ENCODE data around the gene INPP4B.
A peak's percentile ranks its signal among the peaks of the same experiment; 100 is the strongest.

The INPP4B gene

DNA sequence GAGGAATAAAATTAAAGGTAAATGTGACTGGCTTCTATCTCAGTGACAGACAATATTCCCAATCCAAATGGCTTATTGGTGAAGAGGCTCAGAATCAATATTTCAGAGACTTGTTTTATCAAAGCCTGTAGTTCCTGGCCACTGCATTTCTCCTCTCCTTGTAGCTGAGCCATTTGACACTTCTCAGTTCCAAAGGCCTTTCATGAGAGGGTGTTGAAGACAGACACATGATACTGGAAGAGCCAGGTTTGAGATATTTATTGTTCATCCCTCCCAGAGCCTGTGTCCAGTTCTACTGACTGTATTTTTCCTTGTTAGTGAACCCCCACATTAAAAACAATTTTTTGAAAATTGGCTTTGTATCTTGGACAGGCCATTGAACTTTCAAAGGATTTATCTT, 12.9 kb upstream of the INPP4B start:
- H3K9me3 ChIP-seq (ENCODE audit: insufficient read depth, low read length, severe bottlenecking): no peaks in the 10 kb centered on the region
- no peak overlapping the region for H3K27ac ChIP-seq (ENCODE audit: low read length)
- H2AFZ ChIP-seq (ENCODE audit: low read depth, low read length): no peak overlapping the region
- no peaks in the 10 kb centered on the region for H3K27me3 ChIP-seq (ENCODE audit: insufficient read depth, low read length, poor library complexity)
- H3K4me1 ChIP-seq (ENCODE audit: insufficient read depth, low read length): no peaks in the 10 kb centered on the region
- H3K9ac ChIP-seq (ENCODE audit: low read depth, low read length): no peak overlapping the region
- no peak for DNase-seq
- ATAC-seq (ENCODE audit: insufficient read depth, low read depth): no peak
- H4K20me1 ChIP-seq (ENCODE audit: insufficient read depth, low read length): no peaks in the 10 kb centered on the region
- H3K4me2 ChIP-seq (ENCODE audit: insufficient read depth, low read length): no peak overlapping the region
- no peaks in the 10 kb centered on the region for H3K79me2 ChIP-seq (ENCODE audit: insufficient read depth, low read length)
- no peak overlapping the region for H3K4me3 ChIP-seq (ENCODE audit: low read depth in 1 of 2, low read length in 2 of 2)
- no peak for TF ChIP-seq EZH2 (IDR thresholded peaks at IDR 0.05; ENCODE audit: borderline replicate concordance, low read depth, low read length, severe bottlenecking)
- TF ChIP-seq CTCF (IDR thresholded peaks at IDR 0.05; ENCODE audit: borderline replicate concordance, extremely low read depth, low read length, poor library complexity, severe bottlenecking): no peak
- H3K36me3 ChIP-seq (ENCODE audit: insufficient read depth, low read length): no peaks in the 10 kb centered on the region

DNA sequence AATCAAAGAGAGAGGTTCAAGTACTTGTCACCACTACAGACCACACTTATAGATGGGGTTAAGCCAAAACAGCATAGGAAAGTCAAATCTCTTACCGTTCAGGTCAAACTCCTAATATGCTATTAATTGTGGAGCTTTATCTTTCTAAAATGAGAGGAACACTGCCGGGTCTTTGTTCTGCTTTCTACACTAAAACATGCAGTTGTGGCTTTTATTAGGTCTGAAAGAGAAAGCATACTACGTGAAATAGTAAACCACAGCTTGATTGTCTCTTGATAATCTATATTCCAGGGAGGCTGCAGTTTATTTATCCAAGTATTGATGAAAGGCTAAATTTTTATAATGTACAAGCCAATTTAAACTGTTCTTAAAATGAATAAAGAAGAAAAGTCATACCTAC, 12.3 kb upstream of the INPP4B start:
- no peak for TF ChIP-seq EZH2 (IDR thresholded peaks at IDR 0.05; ENCODE audit: borderline replicate concordance, low read depth, low read length, severe bottlenecking)
- TF ChIP-seq CTCF (IDR thresholded peaks at IDR 0.05; ENCODE audit: borderline replicate concordance, extremely low read depth, low read length, poor library complexity, severe bottlenecking): no peak
- Histone ChIP-seq H3K79me2 (ENCODE audit: insufficient read depth, low read length) (no peaks in the 10 kb centered on the region), H3K4me2 (ENCODE audit: insufficient read depth, low read length) (no peak overlapping the region), H3K36me3 (ENCODE audit: insufficient read depth, low read length) (no peaks in the 10 kb centered on the region), H3K9me3 (ENCODE audit: insufficient read depth, low read length, severe bottlenecking) (no peaks in the 10 kb centered on the region), H3K27me3 (ENCODE audit: insufficient read depth, low read length, poor library complexity) (no peaks in the 10 kb centered on the region), H2AFZ (ENCODE audit: low read depth, low read length) (no peak overlapping the region), H3K27ac (ENCODE audit: low read length) (no peak overlapping the region), H3K9ac (ENCODE audit: low read depth, low read length) (no peak overlapping the region), H3K4me3 (ENCODE audit: low read depth in 1 of 2, low read length in 2 of 2) (no peak overlapping the region), H4K20me1 (ENCODE audit: insufficient read depth, low read length) (no peaks in the 10 kb centered on the region), H3K4me1 (ENCODE audit: insufficient read depth, low read length) (no peaks in the 10 kb centered on the region)
- ATAC-seq (ENCODE audit: insufficient read depth, low read depth): no peak
- no peak for DNase-seq

DNA sequence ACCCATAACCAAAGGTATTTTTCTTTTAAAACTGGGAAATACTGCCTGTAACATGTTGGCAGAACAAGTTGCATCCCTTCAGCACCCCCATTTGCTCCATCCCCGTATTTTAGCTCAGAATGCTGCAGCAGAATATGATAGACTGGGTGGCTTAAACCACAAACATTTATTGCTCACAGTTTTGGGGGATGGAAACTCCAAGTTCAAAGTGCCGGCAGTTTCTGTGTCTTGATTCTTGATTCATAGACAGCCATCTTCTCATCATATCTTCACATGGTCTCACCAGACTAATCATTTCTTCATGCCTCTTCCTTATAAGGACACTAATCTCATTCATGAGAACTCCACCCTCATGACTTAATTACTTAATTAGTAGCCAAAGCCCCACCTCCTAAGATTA, 10.5 kb upstream of the INPP4B start:
- Histone ChIP-seq H4K20me1 (ENCODE audit: insufficient read depth, low read length) (no peaks in the 10 kb centered on the region), H3K79me2 (ENCODE audit: insufficient read depth, low read length) (no peaks in the 10 kb centered on the region), H3K36me3 (ENCODE audit: insufficient read depth, low read length) (no peaks in the 10 kb centered on the region), H3K27me3 (ENCODE audit: insufficient read depth, low read length, poor library complexity) (no peaks in the 10 kb centered on the region), H3K9ac (ENCODE audit: low read depth, low read length) (no peak overlapping the region), H2AFZ (ENCODE audit: low read depth, low read length) (no peak overlapping the region), H3K27ac (ENCODE audit: low read length) (no peak overlapping the region), H3K4me3 (ENCODE audit: low read depth in 1 of 2, low read length in 2 of 2) (no peak overlapping the region), H3K4me1 (ENCODE audit: insufficient read depth, low read length) (no peaks in the 10 kb centered on the region), H3K9me3 (ENCODE audit: insufficient read depth, low read length, severe bottlenecking) (no peaks in the 10 kb centered on the region), H3K4me2 (ENCODE audit: insufficient read depth, low read length) (no peak overlapping the region)
- DNase-seq (no peak), ATAC-seq (ENCODE audit: insufficient read depth, low read depth) (no peak)
- TF ChIP-seq CTCF (IDR thresholded peaks at IDR 0.05; ENCODE audit: borderline replicate concordance, extremely low read depth, low read length, poor library complexity, severe bottlenecking): no peak
- no peak for TF ChIP-seq EZH2 (IDR thresholded peaks at IDR 0.05; ENCODE audit: borderline replicate concordance, low read depth, low read length, severe bottlenecking)

DNA sequence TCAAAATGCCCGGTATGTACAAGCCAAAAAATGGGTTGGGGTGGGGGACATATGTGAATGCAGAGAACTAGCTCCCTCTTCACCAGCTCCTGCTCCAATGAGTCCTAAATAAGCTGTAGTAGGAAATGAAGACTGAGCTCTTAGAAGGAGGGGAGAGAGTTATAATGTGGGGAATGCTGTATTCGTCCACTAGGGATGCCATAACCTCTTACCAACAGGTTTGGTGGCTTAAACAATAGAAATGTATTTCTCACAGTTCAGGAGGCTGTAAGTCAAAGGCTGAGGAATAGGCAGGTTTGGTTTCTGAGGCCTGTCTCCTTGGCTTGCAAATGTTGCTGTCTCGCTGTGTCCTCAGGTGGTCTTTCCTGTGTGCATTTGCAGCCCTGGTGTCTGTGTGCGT, 4.4 kb upstream of the INPP4B start:
- peak; percentile 51 for TF ChIP-seq CTCF (IDR thresholded peaks at IDR 0.05; ENCODE audit: borderline replicate concordance, extremely low read depth, low read length, poor library complexity, severe bottlenecking)
- no peak for TF ChIP-seq EZH2 (IDR thresholded peaks at IDR 0.05; ENCODE audit: borderline replicate concordance, low read depth, low read length, severe bottlenecking)
- ATAC-seq (ENCODE audit: insufficient read depth, low read depth): no peak
- no peak overlapping the region for H3K9ac ChIP-seq (ENCODE audit: low read depth, low read length)
- H3K79me2 ChIP-seq (ENCODE audit: insufficient read depth, low read length): peaks cover 6% of the 10 kb centered on the region; the same call in 1 of the 2 replicates
- no peak overlapping the region for H3K27ac ChIP-seq (ENCODE audit: low read length)
- H3K9me3 ChIP-seq (ENCODE audit: insufficient read depth, low read length, severe bottlenecking): no peaks in the 10 kb centered on the region
- no peak overlapping the region for H3K4me3 ChIP-seq (ENCODE audit: low read depth in 1 of 2, low read length in 2 of 2)
- DNase-seq: no peak
- H3K36me3 ChIP-seq (ENCODE audit: insufficient read depth, low read length): no peaks in the 10 kb centered on the region; the same call in 1 of the 2 replicates
- H3K4me2 ChIP-seq (ENCODE audit: insufficient read depth, low read length): no peak overlapping the region
- H3K27me3 ChIP-seq (ENCODE audit: insufficient read depth, low read length, poor library complexity): no peaks in the 10 kb centered on the region
- no peak overlapping the region for H2AFZ ChIP-seq (ENCODE audit: low read depth, low read length)
- H4K20me1 ChIP-seq (ENCODE audit: insufficient read depth, low read length): no peaks in the 10 kb centered on the region
- peaks cover 10% of the 10 kb centered on the region; the same call in 1 of the 2 replicates for H3K4me1 ChIP-seq (ENCODE audit: insufficient read depth, low read length)

Data from DND-41 (cell line).